H1 (cell line): ENCODE results near the gene TTC31. TPM values are rescaled to one million over a fixed set of nuclear protein-coding genes. Genes with fewer than 3 reads are reported as not detected.

Experiments used
- CTCF ChIA-PET: fragments of 300-600 bp; sonication (Branson Sonifier 250); formaldehyde crosslinking; loops from one replicate; lab custom pipeline; 2021; ENCODE audit not compliant: partially characterized antibody; lab: Charles Lee
- POLR2A ChIA-PET: fragments of 300-600 bp; sonication (Branson Sonifier 250); formaldehyde crosslinking; loops from one replicate; lab custom pipeline; 2021; ENCODE audit warnings: inconsistent platforms; ENCODE audit not compliant: partially characterized antibody; lab: Charles Lee
- DNase-seq, 2 experiments: peaks; one replicate each; pipeline versions ENCODE4 v3.0.0 to v3.0.0-alpha.2; 2010 to 2022; ENCODE audit warnings: low spot score in 2 of 2, low read depth in 1 of 2, mixed read lengths in 1 of 2
- FAIRE-seq: peaks from 2 replicates; lab custom pipeline; 2011; peaks lifted over from hg19 to GRCh38; lab: Jason Lieb, UNC
- H2AFZ ChIP-seq: 2 replicates; pipeline ENCODE4 v1.8.1; 2012; ENCODE audit warnings: low read length, inconsistent platforms
- H2AK5ac ChIP-seq: 2 replicates; pipeline ENCODE4 v1.6.1; 2013; ENCODE audit warnings: low read depth, low read length
- H2BK120ac ChIP-seq: replicated peaks from 2 replicates; pipeline ENCODE3; 2013; ENCODE audit warnings: low read depth, low read length, inconsistent platforms
- H2BK12ac ChIP-seq: 2 replicates; pipeline ENCODE4 v1.6.1; 2013; ENCODE audit warnings: low read depth, low read length
- H2BK15ac ChIP-seq: 2 replicates; pipeline ENCODE4 v1.6.1; 2013; ENCODE audit warnings: low read length
- H2BK20ac ChIP-seq: 2 replicates; pipeline ENCODE4 v1.6.1; 2013; ENCODE audit warnings: low read length
- H2BK5ac ChIP-seq: 2 replicates; pipeline ENCODE4 v1.6.1; 2013; ENCODE audit warnings: low read depth, low read length
- H3K14ac ChIP-seq: 2 replicates; pipeline ENCODE4 v1.6.1; 2013; ENCODE audit warnings: inconsistent platforms; ENCODE audit not compliant: insufficient read length
- H3K18ac ChIP-seq: 2 replicates; pipeline ENCODE4 v1.6.1; 2013; ENCODE audit warnings: low read length; ENCODE audit errors: extremely low read depth
- H3K23ac ChIP-seq: 2 replicates; pipeline ENCODE4 v1.6.1; 2013; ENCODE audit warnings: inconsistent platforms; ENCODE audit not compliant: insufficient read length
- H3K23me2 ChIP-seq: 2 replicates; pipeline ENCODE4 v1.6.1; 2013; ENCODE audit warnings: low read depth, low read length
- H3K27ac ChIP-seq: 2 replicates; pipeline ENCODE4 v1.6.1; 2011; ENCODE audit warnings: low read depth, low read length, inconsistent platforms
- H3K27me3 ChIP-seq, 4 experiments: replicated peaks in 1 of 4; 1 replicate in 1 of 4; 2 replicates in 3 of 4; pipeline versions ENCODE4 v1.6.1 to v1.8.1; 2011 to 2013; ENCODE audit warnings: low read length in 3 of 4, mild to moderate bottlenecking in 3 of 4, inconsistent platforms in 2 of 4, mixed read lengths in 2 of 4, moderate library complexity in 1 of 4; ENCODE audit not compliant: control insufficient read depth in 3 of 4, insufficient read depth in 3 of 4; ENCODE audit errors: extremely low read depth in 1 of 4
- H3K36me3 ChIP-seq, 4 experiments: 2 replicates each; pipeline versions ENCODE4 v1.6.1 to v1.8.1; 2011 to 2013; ENCODE audit warnings: mild to moderate bottlenecking in 4 of 4, low read length in 3 of 4, moderate library complexity in 2 of 4, control low read depth in 1 of 4, inconsistent platforms in 1 of 4; ENCODE audit not compliant: insufficient read depth in 4 of 4, control insufficient read depth in 2 of 4
- H3K4ac ChIP-seq: replicated peaks from 2 replicates; pipeline ENCODE3; 2013; ENCODE audit warnings: low read length, low read depth, mixed read lengths, inconsistent platforms; ENCODE audit not compliant: insufficient read length
- H3K4me1 ChIP-seq, 4 experiments: replicated peaks in 1 of 4; 1 replicate in 1 of 4; 2 replicates in 3 of 4; pipeline versions ENCODE4 v1.6.1 to v1.8.1; 2011 to 2013; ENCODE audit warnings: low read length in 3 of 4, inconsistent platforms in 2 of 4, mixed read lengths in 1 of 4; ENCODE audit not compliant: insufficient read depth in 4 of 4, control insufficient read depth in 3 of 4
- H3K4me2 ChIP-seq, 2 experiments: 2 replicates each; pipeline versions ENCODE4 v1.6.1 to v1.8.1; 2011 to 2013; ENCODE audit warnings: low read depth in 2 of 2, low read length in 2 of 2, control low read depth in 1 of 2, inconsistent platforms in 1 of 2, mild to moderate bottlenecking in 1 of 2; ENCODE audit not compliant: insufficient read depth in 1 of 2
- H3K4me3 ChIP-seq, 4 experiments: fragments of 200-600, 300-600 bp in 1 of 4; sonication (generic), shearing (Covaris generic), sonication (Bioruptor Twin) in 1 of 4; 2 replicates each; pipeline versions ENCODE4 v1.5.1 to v1.8.1; 2011 to 2016; ENCODE audit warnings: low read length in 4 of 4, low read depth in 3 of 4, control low read depth in 2 of 4, inconsistent platforms in 2 of 4, mild to moderate bottlenecking in 2 of 4, mixed read lengths in 1 of 4, moderate library complexity in 1 of 4; ENCODE audit not compliant: insufficient read depth in 2 of 4; ENCODE audit errors: extremely low read depth in 1 of 4
- H3K56ac ChIP-seq: replicated peaks from 2 replicates; pipeline ENCODE3; 2013; ENCODE audit warnings: low read depth, mild to moderate bottlenecking, mixed read lengths, low read length, inconsistent platforms; ENCODE audit not compliant: insufficient read length
- H3K79me1 ChIP-seq: 2 replicates; pipeline ENCODE4 v1.6.1; 2013; ENCODE audit warnings: low read depth, low read length, control low read depth
- H3K79me2 ChIP-seq, 2 experiments: 2 replicates each; pipeline versions ENCODE4 v1.6.1 to v1.8.1; 2012 to 2013; ENCODE audit warnings: low read length in 2 of 2, mild to moderate bottlenecking in 2 of 2, inconsistent platforms in 1 of 2; ENCODE audit not compliant: insufficient read depth in 2 of 2, control insufficient read depth in 1 of 2
- H3K9ac ChIP-seq, 4 experiments: replicated peaks in 1 of 4; 1 replicate in 1 of 4; 2 replicates in 3 of 4; pipeline versions ENCODE4 v1.6.1 to v1.8.1; 2011 to 2013; ENCODE audit warnings: low read depth in 3 of 4, low read length in 3 of 4, control low read depth in 2 of 4, mild to moderate bottlenecking in 2 of 4, moderate library complexity in 2 of 4, inconsistent platforms in 1 of 4; ENCODE audit errors: extremely low read depth in 1 of 4
- H3K9me3 ChIP-seq, 2 experiments: 2 replicates each; pipeline versions ENCODE4 v1.6.1 to v1.8.1; 2012 to 2013; ENCODE audit warnings: mild to moderate bottlenecking in 2 of 2, moderate library complexity in 2 of 2, control low read depth in 1 of 2, inconsistent platforms in 1 of 2, low read depth in 1 of 2, low read length in 1 of 2, mixed read lengths in 1 of 2; ENCODE audit not compliant: insufficient read depth in 2 of 2
- H4K20me1 ChIP-seq, 2 experiments: replicated peaks in 1 of 2; 2 replicates each; pipeline versions ENCODE3 to v1.8.1; 2011 to 2013; ENCODE audit warnings: inconsistent platforms in 2 of 2, low read length in 2 of 2, mild to moderate bottlenecking in 1 of 2; ENCODE audit not compliant: insufficient read depth in 2 of 2, control insufficient read depth in 1 of 2
- H4K5ac ChIP-seq: 2 replicates; pipeline ENCODE4 v1.6.1; 2013; ENCODE audit warnings: low read length, low read depth, mixed read lengths, inconsistent platforms; ENCODE audit not compliant: insufficient read length
- H4K8ac ChIP-seq: 2 replicates; pipeline ENCODE4 v1.8.0; 2013; ENCODE audit warnings: mild to moderate bottlenecking, moderate library complexity, low read length, inconsistent platforms; ENCODE audit not compliant: insufficient read depth; ENCODE audit errors: extremely low read depth
- H4K91ac ChIP-seq: replicated peaks from 2 replicates; pipeline ENCODE3; 2013; ENCODE audit warnings: low read length, mixed read lengths, inconsistent platforms; ENCODE audit not compliant: insufficient read length
- FOSL1 ChIP-seq: IDR thresholded peaks from 2 replicates; pipeline ENCODE4 v1.6.1; 2011; ENCODE audit warnings: mild to moderate bottlenecking, low read depth, low read length, moderate library complexity; ENCODE audit not compliant: insufficient read depth
- SP2 ChIP-seq: IDR thresholded peaks from 2 replicates; pipeline ENCODE4 v1.6.1; 2012; ENCODE audit warnings: mild to moderate bottlenecking, low read length, inconsistent platforms
- WGBS, 2 experiments: shearing (Covaris generic) in 1 of 2; methylation state at CpG; one replicate each; pipeline versions ENCODE4 v1.1.6 to v1.1.7; 2013 to 2015; ENCODE audit warnings: low lambda C conversion rate in 2 of 2, mixed read lengths in 2 of 2, inconsistent platforms in 1 of 2, low coverage in 1 of 2, missing lambda C conversion rate in 1 of 2; ENCODE audit not compliant: insufficient replicate concordance in 2 of 2, insufficient coverage in 1 of 2, insufficient read length in 1 of 2; ENCODE audit errors: extremely low coverage in 1 of 2, missing lambda C conversion rate in 1 of 2; 5-methylcytosine and 5-hydroxymethylcytosine counted together
- polyA plus RNA-seq, 7 experiments: library from polyadenylated mRNA; depleted of rRNA in 3 of 7; stranded (reverse) in 5 of 7; unstranded in 2 of 7; fragments of >200 nt in 5 of 7; fragments of 200-250 nt in 2 of 7; gene quantifications; 1 replicate in 5 of 7; 2 replicates in 1 of 7; 4 replicates in 1 of 7; pipeline versions ENCODE4 v1.2.1 to v1.2.3, GENCODE V29; 2011 to 2013; ENCODE audit warnings: missing spikeins in 2 of 7, mixed read lengths in 2 of 7
- total RNA-seq: library from RNA; stranded (reverse); fragmentation: NEBNext Ultra II Directional; extraction: Animal tissue kit (Norgen Biotek cat#: 25700); gene quantifications from 2 replicates; pipeline ENCODE4 v1.2.1, GENCODE V29; 2021

Gene TTC31
- total and polyA plus RNA-seq, 2 of the 8 experiments (the other 6 are each of a cell fraction or from before 2014, with no cell fraction given) = 28.8 to 29.9 TPM

DNA sequence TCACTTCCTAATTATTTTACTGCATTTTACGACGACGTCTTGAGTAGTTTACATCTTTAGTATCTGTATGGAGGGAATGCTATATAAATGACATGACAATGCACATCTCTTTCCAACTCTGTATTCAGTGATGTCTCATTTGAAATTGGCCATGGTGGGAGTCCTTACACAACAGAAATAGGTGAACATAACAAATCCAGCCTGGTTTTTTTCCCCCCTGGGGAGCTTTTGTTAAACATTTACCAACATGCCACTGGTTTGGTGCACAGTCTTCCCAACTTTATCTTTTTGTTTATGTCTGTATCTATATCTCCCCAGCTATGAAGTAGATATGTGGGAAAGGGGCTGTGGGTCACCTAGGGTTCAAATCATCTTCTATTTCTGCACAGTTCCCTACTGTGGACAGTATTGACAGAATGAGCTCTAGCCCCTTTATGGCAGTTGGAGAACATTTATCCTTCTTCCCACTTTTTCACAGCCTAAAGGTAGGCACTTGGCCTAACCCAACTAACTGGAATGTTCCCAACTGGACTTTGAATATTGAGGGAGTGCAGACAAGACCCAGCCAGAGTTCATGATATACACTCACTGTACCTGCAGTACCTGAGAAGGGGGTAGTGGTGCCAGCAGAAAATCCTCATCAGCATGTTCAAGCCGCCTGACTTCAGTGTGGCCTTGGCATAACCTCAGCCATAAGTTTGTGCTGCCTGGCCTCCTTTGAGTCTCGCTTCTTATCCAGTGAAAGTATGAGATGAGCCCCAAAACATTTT lies 35.5 kb upstream of the TTC31 start:
- no peak overlapping the region for H2AK5ac ChIP-seq
- TF ChIP-seq FOSL1 = no peak
- TF ChIP-seq SP2 = no peak
- TF ChIP-seq, all 59 proteins: peak for 0
- H2BK12ac ChIP-seq = no peak overlapping the region
- no peaks in the 10 kb centered on the region; a peak in 2 of 7 replicates for H3K27me3 ChIP-seq
- no peak for FAIRE-seq
- H3K79me2 ChIP-seq = no peaks in the 10 kb centered on the region
- WGBS, 2 experiments = 92% methylated on average over 5 of the region's 5 CpGs; no CpG with 5 or more reads in 1 of the 2 experiments
- H3K79me1 ChIP-seq = no peaks in the 10 kb centered on the region; the same call in 1 of the 2 replicates
- H3K36me3 ChIP-seq = no peaks in the 10 kb centered on the region
- no peak overlapping the region for H3K18ac ChIP-seq
- no peak overlapping the region for H2BK15ac ChIP-seq
- no peak overlapping the region for H3K4ac ChIP-seq
- H2BK5ac ChIP-seq = no peak overlapping the region
- no peaks in the 10 kb centered on the region for H3K9me3 ChIP-seq
- H3K9ac ChIP-seq = no peak overlapping the region
- no peaks in the 10 kb centered on the region for H4K20me1 ChIP-seq
- H2BK20ac ChIP-seq = no peak overlapping the region
- DNase-seq = no peak
- no peak overlapping the region for H3K27ac ChIP-seq
- H4K5ac ChIP-seq = no peak overlapping the region
- no peak overlapping the region for H4K91ac ChIP-seq
- no peak overlapping the region for H3K23ac ChIP-seq
- H3K56ac ChIP-seq = no peak overlapping the region
- no peak overlapping the region for H3K4me3 ChIP-seq
- ChIA-PET CTCF (interaction anchor here (0.6 to 1.0 kb wide), 3 partner anchors 26 to 234 kb away, joined by 3 read pairs; no protein-coding TSS in a partner anchor), POLR2A (interaction anchor here (2.1 kb wide), 1 partner anchor 9 kb away, joined by 5 read pairs; no protein-coding TSS in a partner anchor)
- no peak overlapping the region for H3K14ac ChIP-seq
- 0 out of 7 replicates have a peak, but pooled peaks cover 0 to 2% (median 0%) of the 10 kb centered on the region in 4 experiments for H3K4me1 ChIP-seq
- H2BK120ac ChIP-seq = no peak overlapping the region
- 0 out of 2 replicates have a peak, but pooled peaks cover 1% of the 10 kb centered on the region for H3K23me2 ChIP-seq
- no peak overlapping the region for H3K4me2 ChIP-seq
- H2AFZ ChIP-seq = no peak overlapping the region
- no peak overlapping the region for H4K8ac ChIP-seq
